Heart left ventricle (tissue), 13 donors: Measurements from ENCODE around the gene IQCH.

ENCODE experiments used
- CTCF ChIP-seq, 12 donors: fragments of 200-600 bp; sonication (generic) in 4 of 12; IDR thresholded peaks; one replicate each; pipeline versions ENCODE4 v1.5.0 to v1.8.0; 2018 to 2022; ENCODE audit warnings: antibody characterized with exemption in 12 of 12, mild to moderate bottlenecking in 5 of 12
- POLR2A ChIP-seq, 2 donors: fragments of 450-650 bp; IDR thresholded peaks; one replicate each; pipeline ENCODE4 v1.6.1; 2017; ENCODE audit warnings: antibody characterized with exemption in 2 of 2, mild to moderate bottlenecking in 2 of 2, moderate library complexity in 2 of 2
- donor health status: ischemic (EF 13 %, LVEDD 7.1; RV severe dilation, severe dysfunction).
- donor health status: DM: no; HTN: yes; CAD: no.
- donor health status: DM: no; HTN: no; CAD: no.
- donor health status: ischemic (EF 25% LVEDD 6.9; RV normal size, moderate dysfunction).
- donor health status: ischemic (EF 25% LVEDD 5.7; RV mildly dilated, moderate dysfunction).
- donor health status: ischemic (EF 35%, LVEDD 5.7; RV mildly dilated, moderate dysfunction).
- donor health status: nonischemic (EF 11% LVEDD 7.7; RV severe dilation, severe dysfunction).
- donor health status: DM: yes; HTN: yes; CAD: no.
- donor health status: PGD.
- donor health status: ischemic (EF 29% LVEDD 5.4; RV normal size, mild dysfunction).
- donor health status: nonischemic (EF 23%, LVEDD 6.1; RV moderate dilation, normal function).

DNA sequence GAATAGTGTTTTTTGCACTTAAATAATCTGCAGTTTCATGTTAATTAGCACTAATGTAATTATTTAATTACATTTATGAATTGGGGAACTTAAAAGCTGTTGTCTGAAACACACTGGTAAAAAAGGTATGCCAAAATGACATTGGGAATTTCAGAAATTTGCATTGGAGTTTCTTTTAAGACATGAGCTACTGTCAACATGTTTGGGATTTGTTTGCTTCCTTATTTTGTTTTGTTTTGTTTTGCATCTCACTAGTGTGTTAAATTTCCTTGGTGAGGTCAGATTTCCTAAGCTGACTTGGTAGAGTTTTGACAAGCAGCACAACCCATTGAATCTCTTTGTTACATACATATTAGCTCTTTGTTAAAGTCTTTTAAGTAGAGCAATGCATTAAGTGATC is 119.4 kb downstream of the IQCH start:
- no peak for TF ChIP-seq CTCF (IDR thresholded peaks at IDR 0.05)
- no peak for TF ChIP-seq POLR2A (IDR thresholded peaks at IDR 0.05)
